PC-9 (cell line): Measurements from ENCODE around the gene CHRNA4.

Experiments
- EZH2 ChIP-seq: fragments of 200-600 bp; sonication (generic); IDR thresholded peaks from 2 replicates; pipeline ENCODE4 v1.8.0; 2017; ENCODE audit warnings: antibody characterized with exemption, low read depth
- TF ChIP-seq, protein P1 (sequence below): fragments of 200-600 bp; sonication (generic); conservative IDR thresholded peaks from 2 replicates; pipeline ENCODE4 v1.6.1; 2017; ENCODE audit warnings: mixed run types, antibody characterized with exemption, mild to moderate bottlenecking, moderate library complexity

DNA sequence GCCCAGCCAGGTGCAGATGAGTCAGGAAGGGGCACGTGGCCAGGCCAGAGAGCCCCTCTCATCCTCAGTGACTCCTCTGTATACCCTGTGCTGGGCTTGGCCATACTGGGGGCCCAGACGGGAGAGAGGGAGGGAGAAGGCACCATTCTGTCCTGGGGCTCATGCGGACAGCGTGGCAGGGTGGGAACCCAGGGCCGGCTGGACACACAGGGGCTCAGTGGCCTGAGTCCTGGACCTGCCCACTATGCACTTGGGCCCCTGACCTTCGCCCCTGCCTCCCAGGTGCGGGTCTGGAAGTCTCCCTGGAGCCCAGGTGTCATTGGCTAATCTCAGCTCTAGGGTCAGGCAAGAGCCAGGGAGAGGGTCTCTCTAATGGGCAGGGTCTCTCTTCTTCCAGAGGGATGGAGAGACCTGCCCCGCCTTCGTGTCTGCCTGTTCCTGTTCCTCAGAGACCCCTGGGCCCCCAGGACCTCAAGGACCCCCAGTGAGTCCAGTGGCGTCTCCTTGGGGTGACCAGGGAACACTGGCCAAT lies 40.5 kb downstream of the CHRNA4 start:
- TF ChIP-seq EZH2, result no peak
- TF ChIP-seq, protein P1, sequence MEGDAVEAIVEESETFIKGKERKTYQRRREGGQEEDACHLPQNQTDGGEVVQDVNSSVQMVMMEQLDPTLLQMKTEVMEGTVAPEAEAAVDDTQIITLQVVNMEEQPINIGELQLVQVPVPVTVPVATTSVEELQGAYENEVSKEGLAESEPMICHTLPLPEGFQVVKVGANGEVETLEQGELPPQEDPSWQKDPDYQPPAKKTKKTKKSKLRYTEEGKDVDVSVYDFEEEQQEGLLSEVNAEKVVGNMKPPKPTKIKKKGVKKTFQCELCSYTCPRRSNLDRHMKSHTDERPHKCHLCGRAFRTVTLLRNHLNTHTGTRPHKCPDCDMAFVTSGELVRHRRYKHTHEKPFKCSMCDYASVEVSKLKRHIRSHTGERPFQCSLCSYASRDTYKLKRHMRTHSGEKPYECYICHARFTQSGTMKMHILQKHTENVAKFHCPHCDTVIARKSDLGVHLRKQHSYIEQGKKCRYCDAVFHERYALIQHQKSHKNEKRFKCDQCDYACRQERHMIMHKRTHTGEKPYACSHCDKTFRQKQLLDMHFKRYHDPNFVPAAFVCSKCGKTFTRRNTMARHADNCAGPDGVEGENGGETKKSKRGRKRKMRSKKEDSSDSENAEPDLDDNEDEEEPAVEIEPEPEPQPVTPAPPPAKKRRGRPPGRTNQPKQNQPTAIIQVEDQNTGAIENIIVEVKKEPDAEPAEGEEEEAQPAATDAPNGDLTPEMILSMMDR, result no peak
